ENCODE measurements around the gene SAMD9.
"Not testable (repeated sequence)": the region's sequence is repeated elsewhere in the genome, so short reads cannot be mapped to it uniquely, and the experiment has no call there.

GRCh38 chr7:93073357-93073756, 44.4 kb downstream of the SAMD9 start:
- TF ChIP-seq EZH2 (IDR thresholded peaks at IDR 0.05; ENCODE audit: low read length, missing control alignments); CTCF (conservative IDR thresholded peaks at IDR 0.05 in 1 of 2, IDR thresholded peaks at IDR 0.05 in 1 of 2; ENCODE audit: low read depth in 1 of 2, low read length in 2 of 2): not testable (repeated sequence)
